ENCODE results near the gene DPH1. TPM values are rescaled to one million over a fixed set of nuclear protein-coding genes. Genes with fewer than 3 reads are reported as not detected.

Gene DPH1
- total RNA-seq, 1 donor from 2014 or later: 14.7 TPM

- TF ChIP-seq, protein P1, sequence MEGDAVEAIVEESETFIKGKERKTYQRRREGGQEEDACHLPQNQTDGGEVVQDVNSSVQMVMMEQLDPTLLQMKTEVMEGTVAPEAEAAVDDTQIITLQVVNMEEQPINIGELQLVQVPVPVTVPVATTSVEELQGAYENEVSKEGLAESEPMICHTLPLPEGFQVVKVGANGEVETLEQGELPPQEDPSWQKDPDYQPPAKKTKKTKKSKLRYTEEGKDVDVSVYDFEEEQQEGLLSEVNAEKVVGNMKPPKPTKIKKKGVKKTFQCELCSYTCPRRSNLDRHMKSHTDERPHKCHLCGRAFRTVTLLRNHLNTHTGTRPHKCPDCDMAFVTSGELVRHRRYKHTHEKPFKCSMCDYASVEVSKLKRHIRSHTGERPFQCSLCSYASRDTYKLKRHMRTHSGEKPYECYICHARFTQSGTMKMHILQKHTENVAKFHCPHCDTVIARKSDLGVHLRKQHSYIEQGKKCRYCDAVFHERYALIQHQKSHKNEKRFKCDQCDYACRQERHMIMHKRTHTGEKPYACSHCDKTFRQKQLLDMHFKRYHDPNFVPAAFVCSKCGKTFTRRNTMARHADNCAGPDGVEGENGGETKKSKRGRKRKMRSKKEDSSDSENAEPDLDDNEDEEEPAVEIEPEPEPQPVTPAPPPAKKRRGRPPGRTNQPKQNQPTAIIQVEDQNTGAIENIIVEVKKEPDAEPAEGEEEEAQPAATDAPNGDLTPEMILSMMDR (IDR thresholded peaks at IDR 0.05; ENCODE audit: insufficient read depth, low read length, severe bottlenecking): no peak
- DNase-seq (ENCODE audit: low read depth): no peak
- H3K27me3 ChIP-seq (ENCODE audit: control insufficient read depth, insufficient read depth, low read length): peaks cover 1% of the 10 kb centered on the region
- H3K36me3 ChIP-seq (ENCODE audit: control insufficient read depth, insufficient read depth, low read length): no peaks in the 10 kb centered on the region
- no peak overlapping the region for H3K4me3 ChIP-seq (ENCODE audit: low read depth, low read length)
- FAIRE-seq: no peak
Observed at GRCh38 chr17:2003525-2003924, 26.4 kb upstream of the DPH1 start.

DNA sequence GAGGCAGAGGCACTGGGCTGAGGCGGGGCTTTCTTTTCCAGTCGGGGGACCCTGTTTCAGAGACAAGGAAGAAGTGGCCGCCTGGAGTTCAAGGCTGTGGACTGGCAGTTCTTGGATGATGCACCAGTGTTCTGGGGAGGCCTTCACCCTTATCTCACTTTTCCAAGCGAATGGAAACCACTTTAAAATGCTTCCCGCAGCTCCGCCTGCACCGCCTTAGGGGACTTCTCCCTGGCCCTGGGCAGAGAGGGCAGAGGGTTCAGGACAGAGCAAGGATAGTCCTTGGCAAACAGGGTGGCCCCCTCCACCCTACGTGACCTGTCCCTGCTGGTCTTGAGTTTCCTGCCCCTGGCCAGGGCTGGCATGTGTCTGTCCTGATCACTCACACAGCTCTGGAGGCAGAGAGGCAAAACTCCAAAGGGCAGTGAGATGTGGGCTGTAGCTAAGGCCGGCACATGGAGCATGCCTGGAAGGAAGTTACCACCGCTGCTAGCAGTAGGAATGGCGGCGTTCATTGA is 25.5 kb upstream of the DPH1 start:
- no peak for DNase-seq (ENCODE audit: low read depth)
- TF ChIP-seq, protein P1 (IDR thresholded peaks at IDR 0.05; ENCODE audit: insufficient read depth, low read length, severe bottlenecking): no peak
- Histone ChIP-seq H3K4me3 (ENCODE audit: low read depth, low read length) (no peak overlapping the region), H3K27me3 (ENCODE audit: control insufficient read depth, insufficient read depth, low read length) (peaks cover 1% of the 10 kb centered on the region), H3K36me3 (ENCODE audit: control insufficient read depth, insufficient read depth, low read length) (no peaks in the 10 kb centered on the region)
- no peak for FAIRE-seq

GRCh38 chr17:2008332-2009126 is 21.4 kb upstream of the DPH1 start:
- Histone ChIP-seq H3K27me3 (ENCODE audit: control insufficient read depth, insufficient read depth, low read length) (peaks cover 1% of the 10 kb centered on the region), H3K36me3 (ENCODE audit: control insufficient read depth, insufficient read depth, low read length) (no peaks in the 10 kb centered on the region), H3K4me3 (ENCODE audit: low read depth, low read length) (no peak overlapping the region)
- DNase-seq (ENCODE audit: low read depth): no peak
- TF ChIP-seq, protein P1 (IDR thresholded peaks at IDR 0.05; ENCODE audit: insufficient read depth, low read length, severe bottlenecking): no peak
- FAIRE-seq: peak; percentile 18

GRCh38 chr17:2009737-2010136 is 20.2 kb upstream of the DPH1 start:
- TF ChIP-seq, protein P1 (IDR thresholded peaks at IDR 0.05; ENCODE audit: insufficient read depth, low read length, severe bottlenecking): no peak
- no peak overlapping the region for H3K4me3 ChIP-seq (ENCODE audit: low read depth, low read length)
- FAIRE-seq (no peak), DNase-seq (ENCODE audit: low read depth) (no peak)
- peaks cover 1% of the 10 kb centered on the region for H3K27me3 ChIP-seq (ENCODE audit: control insufficient read depth, insufficient read depth, low read length)
- H3K36me3 ChIP-seq (ENCODE audit: control insufficient read depth, insufficient read depth, low read length): no peaks in the 10 kb centered on the region

GRCh38 chr17:2011411-2012371 is 18.3 kb upstream of the DPH1 start:
- TF ChIP-seq, protein P1 (IDR thresholded peaks at IDR 0.05; ENCODE audit: insufficient read depth, low read length, severe bottlenecking): no peak
- DNase-seq (ENCODE audit: low read depth) (peak; percentile 46), FAIRE-seq (no peak)
- Histone ChIP-seq H3K36me3 (ENCODE audit: control insufficient read depth, insufficient read depth, low read length) (no peaks in the 10 kb centered on the region), H3K27me3 (ENCODE audit: control insufficient read depth, insufficient read depth, low read length) (peaks cover 1% of the 10 kb centered on the region), H3K4me3 (ENCODE audit: low read depth, low read length) (no peak overlapping the region)

Measured in bronchial epithelial cell (primary cell).